Neutrophil (primary cell): ENCODE measurements around the gene HAUS7.

Experiments used
- H3K27ac ChIP-seq: fragments of 200-600 bp; sonication (generic); 2 replicates; pipeline ENCODE4 v1.5.1; 2016; ENCODE audit warnings: mild to moderate bottlenecking, moderate library complexity
- H3K27me3 ChIP-seq: fragments of 200-600 bp; sonication (generic); 2 replicates; pipeline ENCODE4 v1.6.0; 2016; ENCODE audit warnings: mild to moderate bottlenecking
- H3K36me3 ChIP-seq: fragments of 200-600 bp; sonication (generic); 2 replicates; pipeline ENCODE4 v1.5.1; 2017
- H3K4me1 ChIP-seq, 2 experiments: fragments of 200-600 bp in 1 of 2; sonication (generic) in 1 of 2; 1 replicate in 1 of 2; 2 replicates in 1 of 2; pipeline versions ENCODE4 v1.5.1 to v1.6.1; 2013 to 2016; ENCODE audit warnings: low read depth in 1 of 2, low read length in 1 of 2, mild to moderate bottlenecking in 1 of 2, moderate library complexity in 1 of 2; ENCODE audit not compliant: control insufficient read depth in 1 of 2, insufficient read depth in 1 of 2
- H3K4me3 ChIP-seq, 2 experiments: fragments of 200-600 bp in 1 of 2; sonication (generic) in 1 of 2; 1 replicate in 1 of 2; 2 replicates in 1 of 2; pipeline ENCODE4 v1.5.1; 2013 to 2016; ENCODE audit warnings: low read depth in 1 of 2, low read length in 1 of 2, mild to moderate bottlenecking in 1 of 2, moderate library complexity in 1 of 2
- H3K9me3 ChIP-seq: fragments of 200-600 bp; sonication (generic); 2 replicates; pipeline ENCODE4 v1.5.1; 2016
- CTCF ChIP-seq: fragments of 200-600 bp; sonication (generic); IDR thresholded peaks from 2 replicates; pipeline ENCODE4 v1.5.1; 2016; ENCODE audit warnings: antibody characterized with exemption

Gene HAUS7

GRCh38 chrX:153482376-153483015 is 12.1 kb upstream of the HAUS7 start:
- Histone ChIP-seq H3K36me3 (no peaks in the 10 kb centered on the region), H3K4me1 (no peaks in the 10 kb centered on the region), H3K4me3 (no peak overlapping the region), H3K9me3 (no peaks in the 10 kb centered on the region), H3K27ac (no peak overlapping the region), H3K27me3 (no peaks in the 10 kb centered on the region)
- TF ChIP-seq CTCF, result no peak

- Histone ChIP-seq H3K27ac (no peak overlapping the region), H3K4me1 (no peaks in the 10 kb centered on the region), H3K36me3 (no peaks in the 10 kb centered on the region), H3K27me3 (peaks cover 11% of the 10 kb centered on the region), H3K4me3 (no peak overlapping the region), H3K9me3 (no peaks in the 10 kb centered on the region)
- no peak for TF ChIP-seq CTCF
These were observed 10.7 kb upstream of the HAUS7 start for GRCh38 chrX:153481043-153481442.

- H3K4me3 ChIP-seq, result no peak overlapping the region
- H3K9me3 ChIP-seq, result no peaks in the 10 kb centered on the region
- no peaks in the 10 kb centered on the region for H3K4me1 ChIP-seq
- H3K27me3 ChIP-seq, result peaks cover 34% of the 10 kb centered on the region
- H3K27ac ChIP-seq, result no peak overlapping the region
- H3K36me3 ChIP-seq, result no peaks in the 10 kb centered on the region
- no peak for TF ChIP-seq CTCF
These were observed 8.4 kb upstream of the HAUS7 start for GRCh38 chrX:153478746-153479145.

GRCh38 chrX:153477901-153478300 is 7.5 kb upstream of the HAUS7 start:
- H3K9me3 ChIP-seq, result no peaks in the 10 kb centered on the region
- H3K36me3 ChIP-seq, result no peaks in the 10 kb centered on the region
- H3K4me1 ChIP-seq, result no peaks in the 10 kb centered on the region
- TF ChIP-seq CTCF, result no peak
- no peak overlapping the region for H3K27ac ChIP-seq
- H3K27me3 ChIP-seq, result peaks cover 38% of the 10 kb centered on the region
- no peak overlapping the region for H3K4me3 ChIP-seq

GRCh38 chrX:153477364-153477857 is 7.0 kb upstream of the HAUS7 start:
- Histone ChIP-seq H3K4me3 (no peak overlapping the region), H3K9me3 (no peaks in the 10 kb centered on the region), H3K36me3 (no peaks in the 10 kb centered on the region), H3K27me3 (peaks cover 38% of the 10 kb centered on the region), H3K27ac (no peak overlapping the region), H3K4me1 (no peaks in the 10 kb centered on the region)
- TF ChIP-seq CTCF, result no peak
